ENCODE data around the gene TMEM82.

- no peak for TF ChIP-seq YY1 (IDR thresholded peaks at IDR 0.05; ENCODE audit: low read depth)
- TF ChIP-seq TAF1 (IDR thresholded peaks at IDR 0.05; ENCODE audit: low read depth), result no peak
- no peak for TF ChIP-seq MAX (IDR thresholded peaks at IDR 0.05)
- TF ChIP-seq CREB1 (IDR thresholded peaks at IDR 0.05; ENCODE audit: low read depth), result no peak
- no peak for TF ChIP-seq CEBPB (IDR thresholded peaks at IDR 0.05)
- no peak for TF ChIP-seq NFIC (IDR thresholded peaks at IDR 0.05)
Observed at GRCh38 chr1:15701784-15702183, 40.5 kb upstream of the TMEM82 start.
